ENCODE measurements around the gene FIGLA.

GRCh38 chr2:70784320-70784719, 6.1 kb downstream of the FIGLA start:
- TF ChIP-seq CTCF (IDR thresholded peaks at IDR 0.05 in 8 of 11, conservative IDR thresholded peaks at IDR 0.05 in 3 of 11) (no peak), POLR2A (IDR thresholded peaks at IDR 0.05) (no peak), POLR2AphosphoS5 (IDR thresholded peaks at IDR 0.05) (no peak)
